ENCODE results near the gene GDA.
A peak's percentile ranks its signal among the peaks of the same experiment; 100 is the strongest.
"Not testable (repeated sequence)": the region's sequence is repeated elsewhere in the genome, so short reads cannot be mapped to it uniquely, and the experiment has no call there.

Gene GDA

DNA sequence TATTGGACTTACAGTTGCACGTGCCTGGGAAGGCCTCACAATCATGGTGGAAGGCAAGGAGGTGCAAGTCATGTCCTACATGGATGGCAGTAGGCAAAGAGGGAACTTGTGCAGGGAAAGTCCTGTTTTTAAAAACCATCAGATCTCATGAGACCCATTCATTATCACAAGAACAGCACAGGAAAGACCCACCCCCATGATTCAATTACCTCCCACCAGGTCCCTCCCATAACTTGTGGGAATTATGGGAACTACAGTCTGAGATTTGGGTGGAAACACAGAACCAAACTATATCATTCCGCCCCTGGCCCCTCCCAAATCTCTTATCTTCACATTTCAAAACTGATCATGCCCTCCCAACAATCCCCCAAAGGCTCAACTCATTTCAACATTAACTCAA lies 140.2 kb downstream of the GDA start:
- no peak for DNase-seq

DNA sequence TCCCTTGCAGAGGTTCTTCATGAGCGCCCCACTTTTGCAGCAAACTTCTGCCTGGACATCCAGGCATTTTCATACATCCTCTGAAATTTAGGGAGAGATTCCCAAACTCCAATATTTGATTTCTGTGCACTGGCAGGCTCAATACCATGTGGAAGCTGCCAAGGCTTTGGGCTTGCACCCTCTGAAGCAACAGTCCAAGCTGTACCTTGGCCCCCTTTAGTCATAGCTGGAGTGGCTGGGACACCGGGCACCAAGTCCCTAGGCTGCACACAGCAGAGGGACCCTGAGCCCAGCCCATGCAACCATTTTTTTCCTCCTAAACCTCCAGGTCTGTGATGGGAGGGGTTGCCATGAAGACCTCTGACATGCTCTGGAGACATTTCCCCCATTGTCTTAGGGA lies 141.1 kb downstream of the GDA start:
- DNase-seq: no peak

- DNase-seq: not testable (repeated sequence)
Observed at GRCh38 chr9:72291576-72291975, 142.3 kb downstream of the GDA start.

DNA sequence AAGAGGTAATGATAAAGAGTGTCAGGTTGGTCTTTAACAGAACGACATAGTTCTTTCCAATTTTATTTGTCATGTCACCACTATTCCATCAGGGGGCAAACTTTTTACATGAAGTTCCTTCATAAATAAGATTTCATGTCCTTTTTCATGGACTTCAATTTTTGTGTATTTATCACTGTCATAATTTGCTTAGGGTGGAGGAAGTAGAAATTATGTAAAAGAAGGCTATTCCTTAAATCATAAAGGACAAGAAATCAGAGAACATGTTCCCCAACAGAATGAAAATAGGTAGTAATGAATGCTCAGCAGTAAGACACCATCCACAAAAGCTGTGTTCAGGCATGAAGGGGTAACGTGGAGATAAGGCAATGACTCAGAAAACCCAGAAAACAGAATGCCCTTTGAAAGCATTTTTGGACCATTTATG lies 143.0 kb downstream of the GDA start:
- DNase-seq: peak; percentile 28

DNA sequence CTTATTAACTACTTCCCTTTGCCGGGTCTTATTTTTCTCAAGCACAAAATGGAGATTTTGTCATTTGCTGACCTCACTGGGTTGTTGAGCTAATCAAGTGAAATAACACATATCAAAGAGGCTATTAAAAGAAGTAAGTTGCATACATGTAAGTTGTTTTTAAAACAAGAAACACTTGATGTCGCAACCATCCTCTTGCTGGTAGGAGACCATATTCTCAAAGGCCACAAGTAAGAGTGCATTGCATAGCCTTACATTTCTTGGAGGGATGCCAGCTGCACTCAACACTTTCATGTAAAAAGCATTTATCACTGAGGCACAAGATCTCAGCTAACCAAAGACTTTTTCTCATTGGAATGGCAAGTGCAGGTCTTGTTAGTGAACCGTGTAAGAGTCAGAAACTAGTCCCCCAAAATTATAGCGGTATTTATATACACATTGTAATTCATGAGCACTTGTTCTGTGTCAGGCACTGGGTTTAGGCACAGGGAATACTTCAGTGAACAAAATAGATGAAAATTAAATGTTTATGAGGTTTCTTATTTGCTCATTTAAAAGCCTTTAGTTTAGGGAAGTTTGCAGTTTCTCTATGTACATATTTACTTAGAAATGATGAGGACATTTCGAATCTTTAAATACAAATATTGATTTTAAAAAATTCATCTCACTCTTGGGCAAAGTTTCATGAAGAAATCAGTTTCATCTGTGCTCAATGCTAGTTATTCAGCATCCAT lies 143.8 kb downstream of the GDA start:
- DNase-seq: peak; percentile 21

DNA sequence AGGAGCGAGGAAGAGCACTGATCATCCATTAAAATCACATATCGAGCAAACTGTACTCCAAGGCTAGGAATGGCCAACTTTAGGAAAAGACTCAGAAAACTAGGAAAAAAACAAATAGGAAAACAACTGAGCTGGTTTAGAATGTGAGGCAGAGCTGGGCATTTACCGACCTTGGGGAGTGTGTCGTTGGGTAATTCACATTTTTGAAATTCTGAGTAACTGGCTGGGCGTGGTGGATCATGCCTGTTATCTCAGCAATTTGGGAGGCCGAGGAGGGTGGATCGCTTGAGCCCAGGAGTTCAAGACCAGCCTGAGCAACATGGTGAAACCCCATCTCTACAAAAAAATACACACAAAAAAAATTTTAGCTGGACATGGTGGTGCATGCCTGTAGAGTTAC lies 145.7 kb downstream of the GDA start:
- DNase-seq: no peak

DNA sequence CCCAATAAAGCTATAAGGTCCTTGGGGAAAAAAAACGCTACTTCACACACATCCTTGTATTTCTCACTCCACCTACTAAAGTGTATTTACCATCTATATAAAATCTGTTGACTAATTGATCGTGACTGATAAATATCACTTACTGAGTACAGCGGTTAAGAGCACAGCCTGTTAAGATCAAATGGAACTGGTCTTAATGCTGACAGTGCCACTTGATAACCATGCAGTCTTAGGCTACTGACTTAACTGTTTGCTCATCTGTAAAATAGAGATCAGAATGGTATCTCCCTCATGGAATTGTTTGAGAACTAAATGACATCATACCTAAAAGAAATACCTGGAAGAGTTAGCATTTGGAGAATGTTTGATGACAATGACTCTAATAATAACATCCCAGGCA lies 148.3 kb downstream of the GDA start:
- DNase-seq: no peak

- DNase-seq: no peak
Observed at GRCh38 chr9:72299017-72299603, 149.9 kb downstream of the GDA start.

- no peak for DNase-seq
Observed at GRCh38 chr9:72300873-72301272, 151.6 kb downstream of the GDA start.
